Lower leg skin (tissue), 3 donors: Measurements from ENCODE around the gene CLEC19A.

Experiments used
- POLR2A ChIP-seq, 2 donors: fragments of 450-650 bp; IDR thresholded peaks; one replicate each; pipeline ENCODE4 v1.6.1; 2016 to 2017; ENCODE audit warnings: antibody characterized with exemption in 2 of 2, mild to moderate bottlenecking in 1 of 2, moderate library complexity in 1 of 2
- TF ChIP-seq, protein P1 (sequence below), 3 donors: fragments of 450-650 bp; IDR thresholded peaks; one replicate each; pipeline ENCODE4 v1.5.1; 2016; ENCODE audit warnings: antibody characterized with exemption in 3 of 3, mild to moderate bottlenecking in 3 of 3, moderate library complexity in 2 of 3

DNA sequence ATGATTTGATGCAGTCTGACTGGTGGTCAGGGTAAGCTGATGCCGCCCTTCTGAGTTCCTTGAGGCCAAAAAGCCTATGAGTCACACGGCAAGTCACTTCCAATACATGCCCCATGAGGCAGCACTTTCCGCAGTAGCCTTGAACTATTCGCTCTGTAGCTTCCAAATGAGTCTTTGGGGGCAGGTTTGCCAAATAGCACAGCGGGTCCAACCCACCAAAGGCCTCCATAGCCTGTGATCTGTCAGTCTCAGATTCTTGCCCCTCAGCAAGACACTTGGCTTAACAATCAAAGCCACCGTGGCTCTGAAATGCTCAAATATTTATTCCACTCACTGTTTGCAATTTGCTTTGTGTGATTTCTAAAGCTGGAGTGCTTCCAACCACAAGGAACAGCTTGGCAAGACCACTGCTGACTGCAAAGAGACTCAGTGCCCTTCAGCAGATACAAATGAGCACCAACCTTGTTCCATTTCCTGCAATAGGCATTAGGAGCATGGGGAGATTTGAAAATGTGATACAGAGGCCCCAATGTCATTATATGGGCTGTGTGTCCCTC, 45.4 kb downstream of the CLEC19A start:
- TF ChIP-seq, protein P1, sequence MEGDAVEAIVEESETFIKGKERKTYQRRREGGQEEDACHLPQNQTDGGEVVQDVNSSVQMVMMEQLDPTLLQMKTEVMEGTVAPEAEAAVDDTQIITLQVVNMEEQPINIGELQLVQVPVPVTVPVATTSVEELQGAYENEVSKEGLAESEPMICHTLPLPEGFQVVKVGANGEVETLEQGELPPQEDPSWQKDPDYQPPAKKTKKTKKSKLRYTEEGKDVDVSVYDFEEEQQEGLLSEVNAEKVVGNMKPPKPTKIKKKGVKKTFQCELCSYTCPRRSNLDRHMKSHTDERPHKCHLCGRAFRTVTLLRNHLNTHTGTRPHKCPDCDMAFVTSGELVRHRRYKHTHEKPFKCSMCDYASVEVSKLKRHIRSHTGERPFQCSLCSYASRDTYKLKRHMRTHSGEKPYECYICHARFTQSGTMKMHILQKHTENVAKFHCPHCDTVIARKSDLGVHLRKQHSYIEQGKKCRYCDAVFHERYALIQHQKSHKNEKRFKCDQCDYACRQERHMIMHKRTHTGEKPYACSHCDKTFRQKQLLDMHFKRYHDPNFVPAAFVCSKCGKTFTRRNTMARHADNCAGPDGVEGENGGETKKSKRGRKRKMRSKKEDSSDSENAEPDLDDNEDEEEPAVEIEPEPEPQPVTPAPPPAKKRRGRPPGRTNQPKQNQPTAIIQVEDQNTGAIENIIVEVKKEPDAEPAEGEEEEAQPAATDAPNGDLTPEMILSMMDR (IDR thresholded peaks at IDR 0.05): no peak
- no peak for TF ChIP-seq POLR2A (IDR thresholded peaks at IDR 0.05)
